ENCODE measurements around the gene TIMM17B. TPM values are rescaled to one million over a fixed set of nuclear protein-coding genes. Genes with fewer than 3 reads are reported as not detected.

TIMM17B gene
- total RNA-seq, 1 donor = 19.4 TPM

GRCh38 chrX:48852857-48853256 lies 44.7 kb downstream of the TIMM17B start:
- TF ChIP-seq CTCF (IDR thresholded peaks at IDR 0.05; ENCODE audit: insufficient read depth, low read length) = no peak
- no peak for DNase-seq (ENCODE audit: low read depth)
- H3K4me3 ChIP-seq (ENCODE audit: low read depth, low read length) = no peak overlapping the region

GRCh38 chrX:48848847-48849246 lies 48.7 kb downstream of the TIMM17B start:
- H3K4me3 ChIP-seq (ENCODE audit: low read depth, low read length) = no peak overlapping the region
- no peak for TF ChIP-seq CTCF (IDR thresholded peaks at IDR 0.05; ENCODE audit: insufficient read depth, low read length)
- DNase-seq (ENCODE audit: low read depth) = no peak

Other genes with a start within 250 kb of the TIMM17B start
- 0.09 TPM in 1 of 2 replicates, not detected in the other for gene WAS, start 214.0 kb downstream of the TIMM17B start, total RNA-seq (ENCODE audit: low replicate concordance)
- gene SUV39H1, start 201.0 kb downstream of the TIMM17B start, total RNA-seq (ENCODE audit: low replicate concordance) = 5.1 and 8.5 TPM in 2 replicates
- gene GLOD5, start 136.0 kb downstream of the TIMM17B start, total RNA-seq (ENCODE audit: low replicate concordance) = not detected in 2 replicates
- not detected in 2 replicates for gene GATA1, start 111.2 kb downstream of the TIMM17B start, total RNA-seq (ENCODE audit: low replicate concordance)
- 17.3 and 33.7 TPM in 2 replicates for gene HDAC6, start 95.7 kb downstream of the TIMM17B start, total RNA-seq (ENCODE audit: low replicate concordance)
- not detected in 2 replicates for gene ERAS, start 71.3 kb downstream of the TIMM17B start, total RNA-seq (ENCODE audit: low replicate concordance)
- gene PCSK1N, start 62.2 kb downstream of the TIMM17B start, total RNA-seq (ENCODE audit: low replicate concordance) = not detected in 2 replicates
- 35.4 and 65.5 TPM in 2 replicates for gene PQBP1, start 162 bp upstream of the TIMM17B start, total RNA-seq (ENCODE audit: low replicate concordance)
- 5.6 and 12.2 TPM in 2 replicates for gene SLC35A2, start 13.9 kb upstream of the TIMM17B start, total RNA-seq (ENCODE audit: low replicate concordance)
- gene PIM2, start 21.3 kb upstream of the TIMM17B start, total RNA-seq (ENCODE audit: low replicate concordance) = 2.1 and 5.0 TPM in 2 replicates
- 15.5 and 26.0 TPM in 2 replicates for gene OTUD5, start 59.8 kb upstream of the TIMM17B start, total RNA-seq (ENCODE audit: low replicate concordance)
- 0.81 and 1.4 TPM in 2 replicates for gene KCND1, start 74.1 kb upstream of the TIMM17B start, total RNA-seq (ENCODE audit: low replicate concordance)
- gene GRIPAP1, start 104.5 kb upstream of the TIMM17B start, total RNA-seq (ENCODE audit: low replicate concordance) = 11.9 and 15.7 TPM in 2 replicates
- gene TFE3, start 145.6 kb upstream of the TIMM17B start, total RNA-seq (ENCODE audit: low replicate concordance) = 18.9 and 50.5 TPM in 2 replicates
- 0.90 and 1.2 TPM in 2 replicates for gene CCDC120, start 161.2 kb upstream of the TIMM17B start, total RNA-seq (ENCODE audit: low replicate concordance)
- gene PRAF2, start 176.2 kb upstream of the TIMM17B start, total RNA-seq (ENCODE audit: low replicate concordance) = 2.6 and 17.8 TPM in 2 replicates
- 66.5 and 73.9 TPM in 2 replicates for gene WDR45, start 182.1 kb upstream of the TIMM17B start, total RNA-seq (ENCODE audit: low replicate concordance)
- gene GPKOW, start 226.0 kb upstream of the TIMM17B start, total RNA-seq (ENCODE audit: low replicate concordance) = 12.5 and 18.2 TPM in 2 replicates

Data from fibroblast of the aortic adventitia (primary cell).